Activated T-helper 2 cell treated with anti-CD3 and anti-CD28 coated beads, Interferon-gamma antibody, Interleukin-2, Interleukin-4, amounts not matched to agents 10 μg/mL and 5 μg/mL and 100 μg/mL, durations not matched to agents 14 hours and 24 hours and 36 hours (primary cell): ENCODE measurements around the gene CCZ1. TPM values are rescaled to one million over a fixed set of nuclear protein-coding genes. Genes with fewer than 3 reads are reported as not detected.
"Not testable (repeated sequence)": the region's sequence is repeated elsewhere in the genome, so short reads cannot be mapped to it uniquely, and the experiment has no call there.

ENCODE experiments used
- DNase-seq: peaks from one replicate; pipeline ENCODE4 v3.0.0; 2021; ENCODE audit warnings: low spot score
- H3K27ac Mint-ChIP-seq: one replicate; pipeline ENCODE4 v1.8.0; 2021; ENCODE audit warnings: mixed read lengths
- H3K27me3 Mint-ChIP-seq: one replicate; pipeline ENCODE4 v1.8.0; 2021; ENCODE audit warnings: low read depth, mixed read lengths
- H3K36me3 Mint-ChIP-seq: one replicate; pipeline ENCODE4 v1.8.0; 2021; ENCODE audit warnings: low read depth, mixed read lengths
- H3K4me1 Mint-ChIP-seq: one replicate; pipeline ENCODE4 v1.8.0; 2021; ENCODE audit warnings: low read depth, mixed read lengths
- H3K4me3 Mint-ChIP-seq: one replicate; pipeline ENCODE4 v1.8.0; 2021; ENCODE audit warnings: low read depth, mild to moderate bottlenecking, moderate library complexity, mixed read lengths
- H3K9me3 Mint-ChIP-seq: one replicate; pipeline ENCODE4 v1.8.0; 2021; ENCODE audit warnings: mixed read lengths
- intact Hi-C: fragments of 100-400 bp; cut with micrococcal nuclease; formaldehyde crosslinking; loops from one replicate; pipeline ENCODE4 v1.15.1; 2023
- total RNA-seq: library from RNA; stranded (reverse); gene quantifications from 2 replicates; pipeline ENCODE4 v1.2.3, GENCODE V29; 2022

The CCZ1 gene
- total RNA-seq, 1 donor from 2014 or later = 112 TPM

- not testable (repeated sequence) for H3K36me3 Mint-ChIP-seq
These were observed 31.8 kb downstream of the CCZ1 start for GRCh38 chr7:5930290-5930689.

GRCh38 chr7:5931250-5931649 lies 32.7 kb downstream of the CCZ1 start:
- not testable (repeated sequence) for H3K36me3 Mint-ChIP-seq, H3K27ac Mint-ChIP-seq

More at GRCh38 chr7:5930290-5930689, 31.8 kb downstream of the CCZ1 start:
- H3K4me3 Mint-ChIP-seq, H3K27ac Mint-ChIP-seq, H3K4me1 Mint-ChIP-seq, DNase-seq, H3K27me3 Mint-ChIP-seq, intact Hi-C loops, H3K9me3 Mint-ChIP-seq: not testable (repeated sequence)

GRCh38 chr7:5931905-5932644 lies 33.5 kb downstream of the CCZ1 start:
- DNase-seq, H3K36me3 Mint-ChIP-seq, H3K4me3 Mint-ChIP-seq, H3K9me3 Mint-ChIP-seq, H3K27ac Mint-ChIP-seq, H3K4me1 Mint-ChIP-seq, intact Hi-C loops, H3K27me3 Mint-ChIP-seq: not testable (repeated sequence)

More at GRCh38 chr7:5931250-5931649, 32.7 kb downstream of the CCZ1 start:
- H3K4me3 Mint-ChIP-seq, intact Hi-C loops, H3K27me3 Mint-ChIP-seq, H3K9me3 Mint-ChIP-seq, H3K4me1 Mint-ChIP-seq, DNase-seq: not testable (repeated sequence)

DNA sequence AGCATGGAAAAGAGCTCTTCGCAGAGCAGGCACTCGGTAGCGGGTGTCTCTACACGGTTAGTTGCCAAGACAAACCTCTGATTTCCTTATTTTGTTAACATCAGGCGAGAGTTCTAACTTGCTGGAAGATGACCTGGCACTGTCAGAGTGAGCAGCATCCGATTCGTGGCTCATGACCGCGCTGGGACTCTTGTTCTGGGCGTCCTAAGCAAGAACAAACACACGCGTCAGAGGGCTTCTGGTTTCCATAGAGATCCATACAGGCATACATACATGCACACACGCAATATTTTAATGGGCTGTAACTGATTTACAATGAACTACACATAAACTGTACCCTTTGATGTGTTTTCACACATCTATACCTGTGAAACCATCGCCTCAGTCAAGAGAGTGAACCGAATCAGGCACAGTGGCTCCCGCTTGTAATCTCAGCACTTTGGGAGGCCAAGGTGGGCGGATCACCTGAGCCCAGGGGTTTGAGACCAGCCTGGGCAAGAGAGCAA lies 36.5 kb downstream of the CCZ1 start:
- H3K36me3 Mint-ChIP-seq, H3K9me3 Mint-ChIP-seq, DNase-seq, H3K27ac Mint-ChIP-seq, H3K27me3 Mint-ChIP-seq, H3K4me3 Mint-ChIP-seq, intact Hi-C loops, H3K4me1 Mint-ChIP-seq: not testable (repeated sequence)

GRCh38 chr7:5963205-5963604 lies 64.7 kb downstream of the CCZ1 start:
- H3K27ac Mint-ChIP-seq, H3K36me3 Mint-ChIP-seq, H3K4me1 Mint-ChIP-seq, H3K27me3 Mint-ChIP-seq, intact Hi-C loops, DNase-seq, H3K4me3 Mint-ChIP-seq, H3K9me3 Mint-ChIP-seq: not testable (repeated sequence)

- H3K27me3 Mint-ChIP-seq, H3K4me3 Mint-ChIP-seq, H3K27ac Mint-ChIP-seq, H3K36me3 Mint-ChIP-seq, DNase-seq, intact Hi-C loops, H3K4me1 Mint-ChIP-seq, H3K9me3 Mint-ChIP-seq: not testable (repeated sequence)
These were observed 65.3 kb downstream of the CCZ1 start for GRCh38 chr7:5963810-5964209.

DNA sequence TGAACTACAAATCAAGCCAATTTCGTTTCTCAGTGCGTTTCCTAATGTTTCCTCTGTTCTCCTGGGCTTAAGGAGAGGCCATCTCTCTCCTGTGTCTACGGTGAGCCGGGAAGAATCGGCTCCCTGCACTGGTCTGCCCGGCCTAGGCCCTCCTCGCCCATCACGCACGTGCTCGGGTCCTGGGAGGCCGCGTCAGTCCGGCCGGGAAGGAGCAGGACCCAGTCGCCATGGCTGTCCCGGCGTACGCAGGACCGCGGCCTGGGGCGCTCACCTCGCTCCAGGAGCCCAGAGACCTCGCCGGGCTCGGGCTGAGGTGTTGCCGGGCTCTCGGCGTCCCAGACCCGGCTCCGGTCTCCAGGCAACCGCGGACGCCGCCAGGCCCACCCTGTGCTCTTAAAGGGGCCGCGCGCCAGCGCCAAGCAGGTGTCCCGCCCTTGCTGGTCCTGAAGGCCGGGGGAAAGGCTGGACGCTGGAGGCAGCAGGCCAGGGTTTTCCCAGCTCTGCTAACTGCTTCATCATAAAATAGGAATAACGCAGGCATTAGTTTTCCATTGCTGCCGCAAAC lies 71.9 kb downstream of the CCZ1 start, which contains the start of gene RSPH10B:
Gene RSPH10B, minus strand, starts transcription at position 343 of the 565 bp plus-strand sequence. CDS start 3,573 bp downstream, outside the sequence.
- DNase-seq, H3K27me3 Mint-ChIP-seq, H3K36me3 Mint-ChIP-seq, intact Hi-C loops, H3K4me1 Mint-ChIP-seq, H3K4me3 Mint-ChIP-seq, H3K27ac Mint-ChIP-seq, H3K9me3 Mint-ChIP-seq: not testable (repeated sequence)

DNA sequence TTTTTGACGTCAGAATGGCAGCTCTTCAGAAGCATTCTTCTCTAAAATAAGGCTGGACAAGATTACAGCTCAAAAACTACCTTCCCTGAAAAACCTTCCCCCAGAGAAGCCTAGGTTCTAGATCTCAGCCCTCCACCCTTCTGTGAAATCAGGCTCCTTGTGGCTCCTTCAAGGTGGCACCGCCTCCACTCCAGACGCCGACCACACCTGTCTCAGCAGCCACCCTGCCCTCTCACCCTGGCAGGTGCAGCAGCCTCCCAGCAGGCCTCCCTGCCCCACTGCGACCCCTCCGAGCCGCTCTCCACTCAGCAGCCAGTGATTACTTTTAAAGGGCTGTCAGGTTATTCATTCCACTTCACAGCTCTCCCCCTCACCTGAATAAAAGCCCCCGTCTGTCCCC lies 75.0 kb downstream of the CCZ1 start:
- H3K27me3 Mint-ChIP-seq, H3K9me3 Mint-ChIP-seq, intact Hi-C loops, H3K4me3 Mint-ChIP-seq, H3K4me1 Mint-ChIP-seq, H3K36me3 Mint-ChIP-seq, DNase-seq, H3K27ac Mint-ChIP-seq: not testable (repeated sequence)

Other genes with a start within 250 kb of the CCZ1 start
- gene RNF216, start 117.1 kb upstream of the CCZ1 start, total RNA-seq = 40.1 and 42.1 TPM in 2 replicates
- not detected in 2 replicates for gene OCM, start 17.9 kb upstream of the CCZ1 start, total RNA-seq
- 0.30 and 0.59 TPM in 2 replicates for gene RSPH10B, start 72.0 kb downstream of the CCZ1 start, total RNA-seq
- 21.2 and 21.5 TPM in 2 replicates for gene PMS2, start 110.3 kb downstream of the CCZ1 start, total RNA-seq
- 73.4 and 82.9 TPM in 2 replicates for gene AIMP2, start 110.5 kb downstream of the CCZ1 start, total RNA-seq
- 0.25 and 0.27 TPM in 2 replicates for gene ANKRD61, start 132.6 kb downstream of the CCZ1 start, total RNA-seq
- gene EIF2AK1, start 160.4 kb downstream of the CCZ1 start, total RNA-seq = 119 and 123 TPM in 2 replicates
- gene USP42, start 206.2 kb downstream of the CCZ1 start, total RNA-seq = 13.0 and 13.9 TPM in 2 replicates